LNCaP clone FGC (cell line): Measurements from ENCODE around the gene PRTFDC1.

Source experiments
- DNase-seq: peaks from one replicate; pipeline ENCODE4 v3.0.0-alpha.2; 2011; ENCODE audit warnings: low read depth
- H3K4me3 ChIP-seq: 2 replicates; pipeline ENCODE4 v1.5.1; 2011; ENCODE audit warnings: mild to moderate bottlenecking, low read depth, low read length, control low read depth
- TF ChIP-seq, protein P1 (sequence below): IDR thresholded peaks from 2 replicates; pipeline ENCODE4 v1.5.1; 2012; ENCODE audit warnings: mild to moderate bottlenecking; ENCODE audit not compliant: control insufficient read depth, insufficient read depth; ENCODE audit errors: extremely low read depth

Gene PRTFDC1

DNA sequence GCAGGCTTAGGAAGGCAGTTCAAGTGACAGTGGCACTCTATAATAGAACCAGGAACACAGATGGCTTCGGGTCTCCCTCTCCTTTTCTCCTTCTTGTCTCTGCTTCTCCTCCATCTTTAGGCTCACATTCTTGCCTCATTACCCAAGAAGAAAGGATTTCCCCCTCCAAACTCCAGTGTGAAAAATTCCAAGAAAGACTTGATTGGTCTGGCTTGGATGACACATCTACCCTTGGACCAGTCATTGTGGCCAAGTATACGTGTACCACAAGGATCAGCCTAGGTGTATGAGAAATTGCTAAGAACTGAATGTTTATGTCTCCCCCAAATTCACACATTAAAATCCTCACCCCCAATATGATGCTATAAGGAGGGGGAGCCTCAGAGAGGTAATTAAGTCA lies 53.9 kb downstream of the PRTFDC1 start:
- TF ChIP-seq, protein P1, sequence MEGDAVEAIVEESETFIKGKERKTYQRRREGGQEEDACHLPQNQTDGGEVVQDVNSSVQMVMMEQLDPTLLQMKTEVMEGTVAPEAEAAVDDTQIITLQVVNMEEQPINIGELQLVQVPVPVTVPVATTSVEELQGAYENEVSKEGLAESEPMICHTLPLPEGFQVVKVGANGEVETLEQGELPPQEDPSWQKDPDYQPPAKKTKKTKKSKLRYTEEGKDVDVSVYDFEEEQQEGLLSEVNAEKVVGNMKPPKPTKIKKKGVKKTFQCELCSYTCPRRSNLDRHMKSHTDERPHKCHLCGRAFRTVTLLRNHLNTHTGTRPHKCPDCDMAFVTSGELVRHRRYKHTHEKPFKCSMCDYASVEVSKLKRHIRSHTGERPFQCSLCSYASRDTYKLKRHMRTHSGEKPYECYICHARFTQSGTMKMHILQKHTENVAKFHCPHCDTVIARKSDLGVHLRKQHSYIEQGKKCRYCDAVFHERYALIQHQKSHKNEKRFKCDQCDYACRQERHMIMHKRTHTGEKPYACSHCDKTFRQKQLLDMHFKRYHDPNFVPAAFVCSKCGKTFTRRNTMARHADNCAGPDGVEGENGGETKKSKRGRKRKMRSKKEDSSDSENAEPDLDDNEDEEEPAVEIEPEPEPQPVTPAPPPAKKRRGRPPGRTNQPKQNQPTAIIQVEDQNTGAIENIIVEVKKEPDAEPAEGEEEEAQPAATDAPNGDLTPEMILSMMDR: no peak
- no peak overlapping the region for H3K4me3 ChIP-seq
- DNase-seq: no peak

DNA sequence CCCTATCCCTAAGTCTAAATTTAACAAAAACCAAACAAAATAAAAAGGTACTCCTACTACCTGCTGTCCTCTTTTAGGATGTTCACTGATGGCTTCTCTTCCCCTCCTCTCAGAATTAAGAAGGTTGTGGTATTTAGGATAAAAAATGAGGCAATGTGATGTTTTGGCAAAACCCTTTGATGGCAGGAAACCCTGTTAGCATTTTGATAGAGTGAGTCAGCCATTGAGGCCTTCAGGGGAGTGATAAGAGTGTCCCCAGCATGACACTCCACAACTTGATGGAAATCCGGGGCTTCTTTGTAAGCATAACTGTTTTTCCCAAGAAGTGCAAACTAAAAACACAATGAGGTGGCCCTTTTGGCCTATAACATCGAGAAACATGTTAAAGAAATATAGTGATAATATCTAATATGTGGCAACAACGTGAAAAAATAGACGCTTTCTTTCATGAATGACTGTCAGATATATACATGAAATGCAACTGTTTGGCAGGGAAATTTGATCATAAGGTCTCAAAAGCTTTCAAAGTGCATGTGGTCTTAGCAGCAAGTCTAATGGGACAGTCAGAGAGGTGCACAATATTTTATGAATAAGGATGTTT lies 55.0 kb downstream of the PRTFDC1 start:
- no peak for DNase-seq
- H3K4me3 ChIP-seq: no peak overlapping the region
- TF ChIP-seq, protein P1: no peak

DNA sequence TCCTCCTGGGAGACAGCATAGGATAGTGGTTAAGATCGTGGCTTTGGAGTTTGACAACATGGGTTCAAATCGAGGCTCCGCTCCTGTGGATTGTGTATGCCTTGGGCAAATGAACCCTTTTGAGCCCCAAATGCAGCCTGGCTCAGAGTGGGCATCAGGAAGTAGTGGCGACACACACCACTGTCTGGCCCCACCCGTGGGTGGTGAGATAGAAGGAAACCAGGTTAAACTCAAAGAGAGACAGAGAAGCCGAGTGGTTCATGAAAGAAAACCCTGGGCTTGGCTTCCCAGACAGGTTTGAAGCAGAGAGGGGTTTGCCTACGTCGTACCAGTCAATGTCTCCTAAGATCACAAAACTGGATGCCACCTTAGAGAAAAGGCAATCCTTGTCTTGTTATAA lies 57.7 kb downstream of the PRTFDC1 start:
- H3K4me3 ChIP-seq: no peak overlapping the region
- TF ChIP-seq, protein P1: no peak
- DNase-seq: no peak

DNA sequence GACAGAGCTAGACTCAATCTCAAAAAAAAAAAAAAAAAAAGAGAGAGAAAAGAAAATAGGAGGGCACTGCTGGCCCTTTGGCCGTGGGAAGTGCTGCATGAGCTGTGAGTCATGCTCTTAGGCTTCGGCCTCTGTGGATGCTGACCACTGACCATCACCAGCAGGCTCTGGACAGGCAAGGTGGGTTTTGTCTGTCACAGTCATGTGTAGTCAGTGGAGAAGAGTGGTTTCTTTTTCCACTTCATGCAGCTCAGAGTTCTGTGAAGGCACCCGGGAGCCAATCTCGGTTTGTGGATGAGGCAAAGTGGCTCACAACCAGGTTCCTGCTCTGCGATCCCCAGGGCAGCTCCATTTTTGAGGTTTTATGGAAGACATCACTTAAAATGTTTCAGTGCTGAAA lies 58.1 kb downstream of the PRTFDC1 start:
- TF ChIP-seq, protein P1: no peak
- DNase-seq: no peak
- H3K4me3 ChIP-seq: no peak overlapping the region

DNA sequence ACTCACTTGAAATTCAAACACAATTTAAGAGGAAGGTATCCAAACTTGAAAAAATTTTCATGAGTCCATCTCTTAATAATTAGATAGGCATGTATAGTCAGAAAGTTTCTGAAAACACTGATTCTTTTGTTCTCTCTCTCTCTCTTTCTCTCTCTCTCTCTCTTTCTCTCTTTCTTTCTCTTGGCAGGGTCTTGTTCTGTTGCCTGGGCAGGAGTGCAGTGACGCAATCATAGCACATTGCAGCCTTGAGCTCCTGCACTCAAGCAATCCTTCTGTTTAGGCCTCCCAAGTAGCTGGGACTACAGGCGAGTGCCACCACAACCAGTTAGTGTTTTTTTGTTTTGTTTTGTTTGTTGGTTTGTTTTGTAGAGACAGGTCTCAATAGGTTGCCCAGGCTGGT lies 59.3 kb downstream of the PRTFDC1 start:
- TF ChIP-seq, protein P1: no peak
- H3K4me3 ChIP-seq: no peak overlapping the region
- DNase-seq: no peak

DNA sequence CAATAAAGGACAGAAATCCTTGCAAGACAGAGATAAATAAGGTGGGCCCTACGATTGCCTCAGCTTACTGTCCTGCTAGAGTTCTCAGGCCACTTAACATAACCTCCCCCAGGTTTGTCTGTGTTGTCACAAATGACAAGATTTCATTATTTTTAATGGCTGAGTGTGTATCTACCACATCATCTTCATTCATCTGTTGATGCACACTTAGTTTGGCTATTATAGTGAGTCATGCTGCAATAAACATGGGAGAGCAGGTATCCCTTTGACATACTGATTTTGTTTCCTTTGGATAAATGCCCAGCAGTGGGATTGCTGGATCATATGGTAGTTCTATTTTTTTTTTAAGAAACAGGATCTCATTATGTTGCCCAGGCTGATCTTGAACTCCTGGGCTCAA lies 60.6 kb downstream of the PRTFDC1 start:
- no peak overlapping the region for H3K4me3 ChIP-seq
- TF ChIP-seq, protein P1: no peak
- DNase-seq: peak; percentile 3

DNA sequence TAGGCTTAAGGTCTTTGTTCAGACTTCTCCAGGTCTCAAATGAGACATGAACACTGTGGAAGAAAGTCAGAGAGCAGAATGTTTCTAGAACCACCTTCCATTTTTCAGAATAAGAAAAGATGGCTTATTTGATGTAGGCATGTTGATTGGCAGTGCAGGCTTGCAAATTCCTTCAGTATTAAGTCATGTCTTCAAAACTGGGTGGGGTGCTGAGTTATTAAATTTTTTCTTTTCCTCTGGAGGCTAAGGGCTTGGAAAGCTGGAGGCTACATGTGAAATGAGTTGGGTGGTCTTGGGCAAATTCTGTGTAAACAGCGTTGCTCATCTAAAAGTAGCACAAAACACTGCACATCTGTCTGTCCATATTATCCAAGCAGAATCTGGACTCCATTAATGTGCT lies 62.8 kb downstream of the PRTFDC1 start:
- TF ChIP-seq, protein P1: no peak
- H3K4me3 ChIP-seq: no peak overlapping the region
- no peak for DNase-seq
